ENCODE results near the gene ZNF398. TPM values are rescaled to one million over a fixed set of nuclear protein-coding genes. Genes with fewer than 3 reads are reported as not detected.
A peak's percentile ranks its signal among the peaks of the same experiment; 100 is the strongest.
"Not testable (repeated sequence)": the region's sequence is repeated elsewhere in the genome, so short reads cannot be mapped to it uniquely, and the experiment has no call there.

Gene ZNF398
- total RNA-seq, 2 experiments from 2014 or later = 11.8 to 13.3 TPM

DNA sequence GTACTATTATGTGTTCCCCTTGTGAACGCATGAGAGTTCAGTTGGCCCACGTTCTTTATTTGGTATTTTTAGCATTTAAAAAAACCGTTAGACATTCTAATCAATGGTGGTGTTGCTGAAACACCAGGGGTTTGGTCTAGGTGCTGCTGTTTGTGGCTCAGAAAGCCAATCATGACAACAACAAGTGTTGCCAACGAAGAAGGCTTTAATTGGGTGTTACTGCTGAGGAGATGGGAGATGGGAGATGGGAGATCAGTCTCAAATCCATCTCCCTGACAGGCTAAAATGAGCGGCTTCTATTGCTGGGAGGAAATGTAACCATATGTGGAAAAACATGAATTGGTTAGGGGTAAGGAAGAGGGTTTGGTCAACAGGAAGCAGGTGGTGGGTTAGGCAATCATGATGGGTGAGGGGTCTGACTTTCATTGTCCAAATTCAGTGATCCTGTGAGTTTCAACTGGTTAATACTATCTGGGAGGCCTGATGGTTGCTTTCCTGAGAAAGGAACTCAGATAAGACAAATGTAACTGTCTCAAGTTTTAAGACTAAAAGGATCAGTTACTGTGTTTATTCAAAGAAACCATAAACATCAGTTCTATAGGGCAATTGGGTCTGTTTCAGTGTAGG, 16.6 kb upstream of the ZNF398 start:
- H3K9me3 Mint-ChIP-seq (ENCODE audit: insufficient read depth) = peaks cover 7% of the 10 kb centered on the region
- no peak overlapping the region for H3K4me3 Mint-ChIP-seq
- peak overlapping the region; percentile 13 for H3K27ac Mint-ChIP-seq
- H3K4me1 Mint-ChIP-seq (ENCODE audit: low read depth) = peaks cover 13% of the 10 kb centered on the region
- peaks cover 53% of the 10 kb centered on the region for H3K36me3 Mint-ChIP-seq (ENCODE audit: low read depth)
- ChIA-PET CTCF (no interaction called here), POLR2A (no interaction called here)
- ATAC-seq (no peak), DNase-seq (no peak)
- no peaks in the 10 kb centered on the region for H3K27me3 Mint-ChIP-seq (ENCODE audit: low read depth)

- H3K9me3 Mint-ChIP-seq (ENCODE audit: insufficient read depth) = peaks cover 7% of the 10 kb centered on the region
- CTCF ChIA-PET = interaction anchor here (1.8 kb wide), 1 partner anchor 14 kb away, joined by 10 read pairs; the partner anchor contains the start of gene ZNF398
- DNase-seq (no peak), ATAC-seq (no peak)
- POLR2A ChIA-PET = no interaction called here
- H3K4me3 Mint-ChIP-seq = no peak overlapping the region
- no peaks in the 10 kb centered on the region for H3K27me3 Mint-ChIP-seq (ENCODE audit: low read depth)
- peaks cover 6% of the 10 kb centered on the region for H3K4me1 Mint-ChIP-seq (ENCODE audit: low read depth)
- H3K36me3 Mint-ChIP-seq (ENCODE audit: low read depth) = peaks cover 48% of the 10 kb centered on the region
- no peak overlapping the region for H3K27ac Mint-ChIP-seq
Measured at GRCh38 chr7:149133028-149133710, 14.1 kb upstream of the ZNF398 start.

DNA sequence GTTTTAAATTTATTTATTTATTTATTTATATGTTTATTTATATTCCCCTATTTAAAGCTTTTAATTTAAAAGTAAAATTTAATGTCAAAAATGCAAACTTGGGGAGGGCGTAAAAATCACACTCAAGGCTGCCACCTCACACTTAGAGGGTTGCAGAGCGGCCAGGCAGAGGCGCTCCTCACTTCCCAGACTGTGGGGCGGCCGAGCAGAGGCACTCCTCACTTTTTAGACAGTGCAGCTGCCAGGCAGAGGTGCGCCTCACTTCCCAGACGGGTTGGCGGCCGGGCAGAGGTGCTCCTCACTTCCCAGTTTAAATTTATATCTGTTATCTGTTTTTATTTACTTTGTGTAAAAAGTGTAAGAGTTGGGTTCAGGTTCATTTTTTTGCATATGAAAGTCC, 11.1 kb upstream of the ZNF398 start:
- ChIA-PET CTCF (interaction anchor here (0.8 to 2.0 kb wide), 2 partner anchors 8 to 11 kb away, joined by 3 to 5 read pairs; no protein-coding TSS in a partner anchor), POLR2A (interaction anchor here (1.6 kb wide), 2 partner anchors 10 to 11 kb away, joined by 4 to 6 read pairs; partner anchors contain the start of genes ZNF398 and ZNF425)
- H3K9me3 Mint-ChIP-seq (ENCODE audit: insufficient read depth) = no peaks in the 10 kb centered on the region
- peaks cover 28% of the 10 kb centered on the region for H3K36me3 Mint-ChIP-seq (ENCODE audit: low read depth)
- DNase-seq = no peak
- no peaks in the 10 kb centered on the region for H3K4me1 Mint-ChIP-seq (ENCODE audit: low read depth)
- no peak overlapping the region for H3K27ac Mint-ChIP-seq
- H3K27me3 Mint-ChIP-seq (ENCODE audit: low read depth) = no peaks in the 10 kb centered on the region
- ATAC-seq = no peak
- H3K4me3 Mint-ChIP-seq = no peak overlapping the region

GRCh38 chr7:149140831-149141230, 6.4 kb upstream of the ZNF398 start:
- POLR2A ChIA-PET = no interaction called here
- CTCF ChIA-PET = interaction anchor here (0.6 to 1.5 kb wide), 2 partner anchors 8 to 14 kb away, joined by 3 read pairs; no protein-coding TSS in a partner anchor
- H3K27ac Mint-ChIP-seq = no peak overlapping the region
- no peak for DNase-seq
- H3K36me3 Mint-ChIP-seq (ENCODE audit: low read depth) = peaks cover 9% of the 10 kb centered on the region
- no peaks in the 10 kb centered on the region for H3K27me3 Mint-ChIP-seq (ENCODE audit: low read depth)
- peaks cover 9% of the 10 kb centered on the region for H3K4me1 Mint-ChIP-seq (ENCODE audit: low read depth)
- no peaks in the 10 kb centered on the region for H3K9me3 Mint-ChIP-seq (ENCODE audit: insufficient read depth)
- H3K4me3 Mint-ChIP-seq = no peak overlapping the region
- no peak for ATAC-seq

GRCh38 chr7:149141893-149142292, 5.4 kb upstream of the ZNF398 start:
- Mint-ChIP-seq H3K4me1 (ENCODE audit: low read depth) (peaks cover 11% of the 10 kb centered on the region), H3K9me3 (ENCODE audit: insufficient read depth) (no peaks in the 10 kb centered on the region), H3K4me3 (no peak overlapping the region), H3K27ac (no peak overlapping the region), H3K27me3 (ENCODE audit: low read depth) (no peaks in the 10 kb centered on the region), H3K36me3 (ENCODE audit: low read depth) (peaks cover 11% of the 10 kb centered on the region)
- ChIA-PET CTCF (interaction anchor here (1.5 kb wide), 1 partner anchor 15 kb away, joined by 3 read pairs; no protein-coding TSS in a partner anchor), POLR2A (no interaction called here)
- DNase-seq (no peak), ATAC-seq (no peak)

- POLR2A ChIA-PET; H3K27me3 Mint-ChIP-seq (ENCODE audit: low read depth); H3K27ac Mint-ChIP-seq; H3K9me3 Mint-ChIP-seq (ENCODE audit: insufficient read depth); DNase-seq; H3K4me3 Mint-ChIP-seq; ATAC-seq: not testable (repeated sequence)
- H3K36me3 Mint-ChIP-seq (ENCODE audit: low read depth) = peaks cover 14% of the 10 kb centered on the region
- CTCF ChIA-PET = interaction anchor here (0.6 kb wide), 1 partner anchor 18 kb away, joined by 3 read pairs; no protein-coding TSS in a partner anchor
- H3K4me1 Mint-ChIP-seq (ENCODE audit: low read depth) = peaks cover 20% of the 10 kb centered on the region
Measured at GRCh38 chr7:149144436-149144922, 2.8 kb upstream of the ZNF398 start.

DNA sequence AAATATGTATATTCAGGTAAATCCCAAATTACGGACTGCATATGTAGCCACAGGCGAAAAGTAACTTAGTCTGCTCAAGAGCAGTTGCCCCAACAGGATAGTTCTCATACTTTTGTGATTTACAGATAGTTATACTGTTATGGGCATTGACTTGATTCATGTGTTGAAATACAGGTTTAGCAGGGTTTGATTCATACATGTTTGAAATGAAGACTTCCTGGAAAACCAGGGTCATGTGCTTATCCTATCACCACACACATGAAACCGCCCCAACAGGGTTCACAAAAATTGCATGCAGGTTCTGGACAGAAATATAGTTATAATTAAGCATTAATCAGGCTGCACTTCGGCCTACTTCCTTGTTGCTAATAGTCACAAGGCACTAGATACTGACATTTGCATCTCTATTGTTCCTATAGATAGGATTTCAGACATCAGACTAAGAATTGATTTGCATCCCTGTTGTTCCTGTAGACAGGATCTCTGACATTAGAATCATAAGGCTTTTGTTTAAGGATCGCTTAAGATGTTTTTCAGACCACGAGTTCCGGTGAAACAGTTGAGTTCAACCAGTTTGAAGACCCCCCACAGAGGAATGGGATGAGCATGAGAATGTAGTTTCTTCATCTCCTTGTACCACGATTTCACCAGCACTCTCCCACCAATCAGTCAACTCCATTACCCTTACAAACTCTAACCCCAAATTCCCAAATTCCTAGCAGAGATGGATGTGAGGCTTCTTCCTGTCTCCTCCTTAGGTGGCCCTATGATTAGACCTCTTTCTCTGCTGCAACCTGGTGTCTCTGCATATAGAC, 2.0 kb upstream of the ZNF398 start:
- DNase-seq = no peak
- Mint-ChIP-seq H3K9me3 (ENCODE audit: insufficient read depth) (no peaks in the 10 kb centered on the region), H3K27me3 (ENCODE audit: low read depth) (no peaks in the 10 kb centered on the region), H3K4me1 (ENCODE audit: low read depth) (peaks cover 24% of the 10 kb centered on the region), H3K36me3 (ENCODE audit: low read depth) (peaks cover 18% of the 10 kb centered on the region), H3K27ac (peak overlapping the region; percentile 21), H3K4me3 (peak overlapping the region; percentile 84)
- no peak for ATAC-seq
- POLR2A ChIA-PET = no interaction called here
- CTCF ChIA-PET = interaction anchor here (4.3 kb wide), 1 partner anchor 20 kb away, joined by 44 read pairs; the partner anchor contains the start of gene ZNF425

DNA sequence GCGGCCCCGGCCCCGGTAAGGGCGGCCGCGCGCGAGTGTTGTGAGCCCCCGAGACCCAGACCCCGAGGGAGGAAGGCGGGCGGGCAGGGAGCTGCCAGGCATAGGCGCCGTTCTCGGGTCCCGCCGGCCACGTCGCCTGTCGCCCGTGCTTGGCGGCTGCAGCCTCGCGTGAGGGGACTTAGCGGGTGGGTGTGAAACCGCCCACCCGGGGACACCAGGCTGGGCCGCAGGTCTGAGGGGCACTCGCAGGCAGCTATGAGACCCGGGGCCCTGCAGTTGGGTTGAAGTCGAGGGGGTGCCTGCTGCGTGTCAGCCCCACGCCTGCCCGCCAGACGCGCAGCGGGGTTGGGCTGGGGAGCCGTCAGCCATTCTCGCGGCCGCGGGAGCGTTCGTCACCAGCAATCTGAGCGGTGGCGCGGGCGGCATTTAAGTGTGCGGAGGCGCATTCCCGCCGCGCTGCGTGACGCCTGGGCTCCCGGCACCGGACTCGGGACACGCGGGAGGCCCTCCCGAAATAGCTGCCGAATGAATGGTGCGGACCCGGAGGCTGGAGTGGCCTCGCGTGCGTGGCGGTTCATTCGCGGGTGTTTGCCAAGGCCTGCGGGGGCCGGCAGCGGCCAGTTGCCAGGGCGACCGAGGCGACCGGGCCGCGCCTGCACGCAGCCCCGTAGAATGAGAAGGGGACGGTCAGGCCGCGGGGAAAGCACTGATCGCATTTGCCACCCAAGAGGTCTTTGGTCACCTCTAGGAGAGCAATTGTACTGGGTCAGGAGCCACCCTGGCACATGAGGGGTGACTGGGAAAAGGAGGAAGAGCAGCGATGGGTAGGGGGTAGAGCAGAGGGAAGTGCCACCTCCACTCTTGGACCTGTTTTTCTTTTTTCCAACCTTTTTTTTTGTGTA, 750 bp downstream of the ZNF398 start:
- peak overlapping the region; percentile 76 for H3K27ac Mint-ChIP-seq
- peak overlapping the region; percentile 84 for H3K4me3 Mint-ChIP-seq
- peaks cover 26% of the 10 kb centered on the region for H3K4me1 Mint-ChIP-seq (ENCODE audit: low read depth)
- ChIA-PET CTCF (interaction anchor here (0.6 to 4.3 kb wide), 17 partner anchors 9 to 276 kb away, joined by 3 to 44 read pairs (median 5); partner anchors contain the start of genes ZNF282, ZNF425 and ZNF783), POLR2A (interaction anchor here (0.7 to 2.7 kb wide), 9 partner anchors 9 to 165 kb away, joined by 3 to 43 read pairs (median 4); partner anchors contain the start of genes ZNF282, ZNF425 and ZNF783)
- no peaks in the 10 kb centered on the region for H3K27me3 Mint-ChIP-seq (ENCODE audit: low read depth)
- DNase-seq (peak; percentile 68), ATAC-seq (peak; percentile 51)
- peaks cover 21% of the 10 kb centered on the region for H3K36me3 Mint-ChIP-seq (ENCODE audit: low read depth)
- no peaks in the 10 kb centered on the region for H3K9me3 Mint-ChIP-seq (ENCODE audit: insufficient read depth)

- ATAC-seq (no peak), DNase-seq (no peak)
- peaks cover 17% of the 10 kb centered on the region for H3K4me1 Mint-ChIP-seq (ENCODE audit: low read depth)
- no peaks in the 10 kb centered on the region for H3K27me3 Mint-ChIP-seq (ENCODE audit: low read depth)
- POLR2A ChIA-PET = no interaction called here
- no peak overlapping the region for H3K4me3 Mint-ChIP-seq
- peaks cover 32% of the 10 kb centered on the region for H3K36me3 Mint-ChIP-seq (ENCODE audit: low read depth)
- no peak overlapping the region for H3K27ac Mint-ChIP-seq
- H3K9me3 Mint-ChIP-seq (ENCODE audit: insufficient read depth) = no peaks in the 10 kb centered on the region
- CTCF ChIA-PET = interaction anchor here (0.9 to 1.0 kb wide), 2 partner anchors 23 to 45 kb away, joined by 3 read pairs; no protein-coding TSS in a partner anchor
Measured at GRCh38 chr7:149150981-149151380, 3.7 kb downstream of the ZNF398 start.

GRCh38 chr7:149153346-149153745, 6.1 kb downstream of the ZNF398 start:
- Mint-ChIP-seq H3K27me3 (ENCODE audit: low read depth) (no peaks in the 10 kb centered on the region), H3K36me3 (ENCODE audit: low read depth) (peaks cover 40% of the 10 kb centered on the region), H3K27ac (no peak overlapping the region), H3K9me3 (ENCODE audit: insufficient read depth) (no peaks in the 10 kb centered on the region), H3K4me3 (no peak overlapping the region), H3K4me1 (ENCODE audit: low read depth) (peaks cover 12% of the 10 kb centered on the region)
- ChIA-PET CTCF (interaction anchor here (2.1 kb wide), 1 partner anchor 12 kb away, joined by 4 read pairs; no protein-coding TSS in a partner anchor), POLR2A (no interaction called here)
- ATAC-seq (no peak), DNase-seq (no peak)

DNA sequence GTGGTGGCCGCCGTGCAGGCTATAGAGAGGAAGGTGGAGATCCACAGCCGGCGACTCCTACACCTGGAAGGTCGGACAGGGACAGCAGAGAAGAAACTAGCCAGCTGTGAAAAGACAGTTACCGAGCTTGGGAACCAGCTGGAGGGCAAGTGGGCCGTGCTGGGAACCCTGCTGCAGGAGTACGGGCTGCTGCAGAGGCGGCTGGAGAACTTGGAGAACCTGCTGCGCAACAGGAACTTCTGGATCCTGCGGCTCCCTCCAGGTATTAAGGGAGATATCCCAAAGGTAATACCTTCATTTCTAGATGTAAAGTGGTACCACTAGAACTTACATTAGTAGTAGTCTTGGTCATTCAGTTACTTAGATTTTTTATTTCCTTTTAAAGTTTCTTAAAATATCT, 6.8 kb downstream of the ZNF398 start:
- ChIA-PET CTCF (no interaction called here), POLR2A (no interaction called here)

More for the DNA sequence above, 6.8 kb downstream of the ZNF398 start:
- H3K9me3 Mint-ChIP-seq (ENCODE audit: insufficient read depth) = no peaks in the 10 kb centered on the region
- DNase-seq (no peak), ATAC-seq (no peak)
- peaks cover 36% of the 10 kb centered on the region for H3K36me3 Mint-ChIP-seq (ENCODE audit: low read depth)
- H3K4me1 Mint-ChIP-seq (ENCODE audit: low read depth) = peaks cover 6% of the 10 kb centered on the region
- H3K27ac Mint-ChIP-seq = no peak overlapping the region
- H3K27me3 Mint-ChIP-seq (ENCODE audit: low read depth) = no peaks in the 10 kb centered on the region
- no peak overlapping the region for H3K4me3 Mint-ChIP-seq

Data from activated CD8-positive, alpha-beta T cell treated with anti-CD3 and anti-CD28 coated beads, Interleukin-2, amount 10 ng/mL, durations not matched to agents 7 days and 5 days (primary cell).